Esophagus muscularis mucosa (tissue), 4 donors: ENCODE results near the gene NKAIN2. TPM values are rescaled to one million over a fixed set of nuclear protein-coding genes. Genes with fewer than 3 reads are reported as not detected.

Experiments
- DNase-seq: peaks from one replicate; pipeline ENCODE4 v3.0.0-alpha.2; 2017; ENCODE audit errors: extremely low spot score
- H3K27ac ChIP-seq, 4 donors: fragments of 200-600 bp; sonication (generic); replicated peaks in 1 of 4; 1 replicate in 3 of 4; 2 replicates in 1 of 4; pipeline ENCODE4 v1.5.1; 2016 to 2019; ENCODE audit warnings: mild to moderate bottlenecking in 1 of 4
- H3K27me3 ChIP-seq, 4 donors: fragments of 200-600 bp; sonication (generic); one replicate each; pipeline versions ENCODE4 v1.5.1 to v1.6.0; 2016 to 2019
- H3K36me3 ChIP-seq, 4 donors: fragments of 200-600 bp; sonication (generic); one replicate each; pipeline ENCODE4 v1.5.1; 2016 to 2019
- H3K4me1 ChIP-seq, 4 donors: fragments of 200-600 bp; sonication (generic); one replicate each; pipeline ENCODE4 v1.5.1; 2016 to 2019
- H3K4me3 ChIP-seq, 4 donors: fragments of 200-600 bp; sonication (generic); 1 replicate in 2 of 4; 2 replicates in 2 of 4; pipeline ENCODE4 v1.5.1; 2016 to 2019; ENCODE audit warnings: mild to moderate bottlenecking in 4 of 4, moderate library complexity in 1 of 4
- H3K9me3 ChIP-seq, 4 donors: fragments of 200-600 bp; sonication (generic); 1 replicate in 3 of 4; 2 replicates in 1 of 4; pipeline ENCODE4 v1.5.1; 2016 to 2019
- EP300 ChIP-seq: sonication (generic); formaldehyde crosslinking; IDR thresholded peaks from one replicate; pipeline ENCODE4 v1.6.1; 2017; ENCODE audit warnings: antibody characterized with exemption
- POLR2A ChIP-seq: fragments of 450-650 bp; IDR thresholded peaks from one replicate; pipeline ENCODE4 v1.6.1; 2017; ENCODE audit warnings: antibody characterized with exemption, moderate library complexity, mild to moderate bottlenecking, low read depth
- POLR2AphosphoS5 ChIP-seq, 2 donors: sonication (generic); formaldehyde crosslinking; IDR thresholded peaks; one replicate each; pipeline ENCODE4 v1.6.1; 2017; ENCODE audit warnings: antibody characterized with exemption in 2 of 2
- WGBS: methylation state at CpG from one replicate; pipeline ENCODE4 v1.1.5; 2018; 5-methylcytosine and 5-hydroxymethylcytosine counted together
- intact Hi-C: fragments of 100-400 bp; cut with DNase I; formaldehyde crosslinking; loops from one replicate; pipeline ENCODE4 v1.15.1; 2023
- total RNA-seq, 4 donors: library from RNA; depleted of rRNA; stranded (reverse); fragments of >200 nt; gene quantifications; one replicate each; pipeline versions ENCODE4 v1.1.0 to v1.2.1, GENCODE V29; 2016
- TF ChIP-seq, protein P1 (sequence below), 3 experiments: fragments of 200-600 bp in 2 of 3; fragments of 450-650 bp in 1 of 3; sonication (generic) in 2 of 3; IDR thresholded peaks; one replicate each; pipeline ENCODE4 v1.5.1; 2017 to 2019; ENCODE audit warnings: antibody characterized with exemption in 3 of 3, mild to moderate bottlenecking in 2 of 3, moderate library complexity in 1 of 3

The NKAIN2 gene
- total RNA-seq, 4 donors from 2014 or later: 0.11 to 0.66 (median 0.13) TPM; not detected in 1

DNA sequence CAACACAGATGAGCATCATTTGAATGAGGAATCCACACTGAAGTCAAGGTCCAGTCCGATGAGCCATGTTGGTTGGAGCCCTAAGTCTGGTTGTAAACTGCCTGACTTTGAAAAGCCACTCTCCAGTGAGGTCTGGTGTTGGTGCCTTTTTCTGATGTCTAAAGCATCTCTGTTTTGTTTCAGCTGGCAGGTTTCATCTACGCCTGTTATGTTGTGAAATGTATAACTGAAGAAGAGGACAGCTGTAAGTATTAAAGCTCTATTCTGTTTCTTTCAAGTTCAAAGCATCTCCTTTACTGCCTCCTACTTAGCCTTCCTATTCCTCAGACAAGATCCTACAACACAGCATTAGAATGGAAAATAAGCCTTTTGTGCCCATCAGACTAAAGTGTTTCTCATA is 987.5 kb downstream of the NKAIN2 start:
- no peak for TF ChIP-seq POLR2AphosphoS5 (IDR thresholded peaks at IDR 0.05)
- no peak for TF ChIP-seq POLR2A
- TF ChIP-seq, protein P1, sequence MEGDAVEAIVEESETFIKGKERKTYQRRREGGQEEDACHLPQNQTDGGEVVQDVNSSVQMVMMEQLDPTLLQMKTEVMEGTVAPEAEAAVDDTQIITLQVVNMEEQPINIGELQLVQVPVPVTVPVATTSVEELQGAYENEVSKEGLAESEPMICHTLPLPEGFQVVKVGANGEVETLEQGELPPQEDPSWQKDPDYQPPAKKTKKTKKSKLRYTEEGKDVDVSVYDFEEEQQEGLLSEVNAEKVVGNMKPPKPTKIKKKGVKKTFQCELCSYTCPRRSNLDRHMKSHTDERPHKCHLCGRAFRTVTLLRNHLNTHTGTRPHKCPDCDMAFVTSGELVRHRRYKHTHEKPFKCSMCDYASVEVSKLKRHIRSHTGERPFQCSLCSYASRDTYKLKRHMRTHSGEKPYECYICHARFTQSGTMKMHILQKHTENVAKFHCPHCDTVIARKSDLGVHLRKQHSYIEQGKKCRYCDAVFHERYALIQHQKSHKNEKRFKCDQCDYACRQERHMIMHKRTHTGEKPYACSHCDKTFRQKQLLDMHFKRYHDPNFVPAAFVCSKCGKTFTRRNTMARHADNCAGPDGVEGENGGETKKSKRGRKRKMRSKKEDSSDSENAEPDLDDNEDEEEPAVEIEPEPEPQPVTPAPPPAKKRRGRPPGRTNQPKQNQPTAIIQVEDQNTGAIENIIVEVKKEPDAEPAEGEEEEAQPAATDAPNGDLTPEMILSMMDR (IDR thresholded peaks at IDR 0.05): no peak
- TF ChIP-seq EP300: no peak
- WGBS: 56% methylated on average over 2 of the region's 2 CpGs

DNA sequence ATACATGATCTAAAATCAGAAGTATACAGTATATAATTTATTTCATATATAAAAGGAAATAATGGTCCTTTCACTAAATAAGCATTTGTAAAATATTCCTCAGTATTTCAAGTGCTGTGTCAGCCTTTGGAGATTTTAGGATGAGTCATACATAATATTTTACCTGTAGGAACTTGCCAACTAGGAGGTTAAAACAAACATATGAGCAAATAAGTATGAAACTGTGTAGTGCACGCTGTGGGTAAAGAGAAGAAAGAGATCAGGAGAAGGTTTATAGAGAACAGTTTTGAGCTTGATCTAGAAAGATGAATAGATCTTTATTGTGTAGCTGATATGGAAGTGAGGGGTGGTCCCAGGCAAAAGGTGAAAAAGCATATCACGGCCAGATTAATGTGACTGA is 988.7 kb downstream of the NKAIN2 start:
- Histone ChIP-seq H3K27ac (no peak overlapping the region), H3K9me3 (no peaks in the 10 kb centered on the region), H3K27me3 (no peaks in the 10 kb centered on the region), H3K4me1 (peaks cover 0 to 5% (median 0%) of the 10 kb centered on the region in 4 donors), H3K36me3 (no peaks in the 10 kb centered on the region), H3K4me3 (no peak overlapping the region)
- WGBS: 69% methylated on average over 2 of the region's 2 CpGs
- DNase-seq: no peak
- TF ChIP-seq, protein P1 (IDR thresholded peaks at IDR 0.05): no peak
- no peak for TF ChIP-seq POLR2A
- no peak for TF ChIP-seq EP300
- TF ChIP-seq POLR2AphosphoS5 (IDR thresholded peaks at IDR 0.05): no peak
- intact Hi-C loops: no loop called here

More for the DNA sequence above, 987.5 kb downstream of the NKAIN2 start:
- intact Hi-C loops: no loop called here
- Histone ChIP-seq H3K4me3 (no peak overlapping the region), H3K9me3 (no peaks in the 10 kb centered on the region), H3K27ac (no peak overlapping the region), H3K27me3 (no peaks in the 10 kb centered on the region), H3K36me3 (no peaks in the 10 kb centered on the region), H3K4me1 (peaks cover 0 to 5% (median 0%) of the 10 kb centered on the region in 4 donors)
- no peak for DNase-seq

DNA sequence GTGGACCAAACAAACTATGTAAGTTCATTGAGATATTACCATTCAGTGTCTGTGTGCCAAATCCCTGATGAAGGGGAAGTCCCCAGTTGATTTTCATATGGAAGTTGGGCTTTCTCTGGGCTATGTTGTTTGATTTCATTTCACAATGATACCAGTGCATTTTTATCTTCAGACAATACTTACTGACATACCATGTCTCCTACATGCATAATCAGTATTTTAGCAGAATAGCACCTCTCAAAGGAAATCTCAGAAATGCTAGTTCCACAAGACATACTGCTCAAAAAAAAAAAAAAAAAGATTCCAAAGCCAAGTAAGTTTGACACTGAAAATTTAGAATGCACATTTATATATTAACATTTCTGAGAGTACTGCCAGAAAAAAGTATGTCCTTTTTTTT is 989.7 kb downstream of the NKAIN2 start:
- H3K4me1 ChIP-seq: peaks cover 0 to 5% (median 0%) of the 10 kb centered on the region in 4 donors
- H3K27me3 ChIP-seq: no peaks in the 10 kb centered on the region
- no peak overlapping the region for H3K27ac ChIP-seq
- TF ChIP-seq POLR2A: no peak
- no peak for TF ChIP-seq EP300
- TF ChIP-seq, protein P1 (IDR thresholded peaks at IDR 0.05): no peak
- TF ChIP-seq POLR2AphosphoS5 (IDR thresholded peaks at IDR 0.05): no peak
- H3K9me3 ChIP-seq: no peaks in the 10 kb centered on the region
- no peak overlapping the region for H3K4me3 ChIP-seq
- intact Hi-C loops: no loop called here
- no peak for DNase-seq
- no peaks in the 10 kb centered on the region for H3K36me3 ChIP-seq

DNA sequence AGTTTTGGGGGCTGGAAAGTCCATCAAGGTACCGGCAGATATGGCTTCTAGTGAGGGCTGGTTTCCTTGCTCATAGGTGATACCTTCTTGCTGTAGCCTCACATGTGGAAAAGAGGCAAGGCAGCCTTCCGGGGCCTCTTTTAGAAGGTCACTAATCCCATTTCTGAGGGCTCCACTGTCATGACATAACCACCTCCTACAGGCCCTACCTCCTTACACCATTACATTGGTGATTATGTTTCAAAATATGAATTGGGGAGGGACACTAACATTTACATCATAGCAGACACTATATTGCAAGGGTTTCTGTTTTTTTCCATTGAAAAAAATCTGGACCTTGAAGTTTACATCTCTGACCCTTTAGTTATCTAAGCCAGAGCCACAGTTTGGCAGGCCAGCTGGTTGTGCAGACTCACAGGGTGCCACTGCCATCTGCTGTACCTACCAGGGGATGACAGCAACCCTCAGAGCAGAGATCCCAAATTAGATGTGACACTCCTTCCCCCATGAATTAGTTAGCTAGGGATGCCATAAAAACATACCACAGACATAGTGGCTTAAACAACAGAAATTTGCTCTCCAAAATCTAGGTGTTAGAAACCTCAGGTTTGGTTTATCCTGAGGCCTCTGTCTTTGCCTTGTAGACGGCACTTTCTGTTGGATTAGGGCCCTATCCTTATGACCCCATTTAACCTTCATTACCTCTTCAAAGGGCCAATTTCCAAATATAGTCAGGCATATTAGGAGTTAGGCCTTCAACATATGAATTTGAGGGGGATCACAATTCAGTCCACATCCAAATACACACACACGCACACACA is 992.2 kb downstream of the NKAIN2 start:
- Histone ChIP-seq H3K27ac (no peak overlapping the region), H3K9me3 (no peaks in the 10 kb centered on the region), H3K27me3 (no peaks in the 10 kb centered on the region), H3K36me3 (no peaks in the 10 kb centered on the region), H3K4me3 (no peak overlapping the region), H3K4me1 (peaks cover 0 to 5% (median 0%) of the 10 kb centered on the region in 4 donors)
- 93% methylated on average over 4 of the region's 4 CpGs for WGBS
- no peak for DNase-seq
- TF ChIP-seq, protein P1 (IDR thresholded peaks at IDR 0.05): peak; percentile 23 to 42 (median 31)
- no peak for TF ChIP-seq POLR2A
- TF ChIP-seq EP300: no peak
- intact Hi-C loops: no loop called here
